HG03175 (cell line): ENCODE measurements around the gene RPL13A.

Source experiments
- ATAC-seq: cut with Tn5 transposase; IDR thresholded peaks from one replicate; pipeline ENCODE4 v1.9.1; 2021; ENCODE audit warnings: mild to moderate bottlenecking, moderate library complexity; ENCODE audit not compliant: unreplicated experiment

Gene RPL13A

GRCh38 chr19:49479975-49480628 lies 7.3 kb upstream of the RPL13A start:
- no peak for ATAC-seq

- no peak for ATAC-seq
Observed at GRCh38 chr19:49481020-49481683, 6.3 kb upstream of the RPL13A start.

- no peak for ATAC-seq
Observed at GRCh38 chr19:49486232-49486631, 1.2 kb upstream of the RPL13A start.

- ATAC-seq = no peak
Observed at GRCh38 chr19:49486710-49487276, 615 bp upstream of the RPL13A start.

GRCh38 chr19:49488046-49488862 lies 846 bp downstream of the RPL13A start:
- no peak for ATAC-seq

GRCh38 chr19:49488863-49489537 lies 1.6 kb downstream of the RPL13A start:
- no peak for ATAC-seq

GRCh38 chr19:49489601-49490167 lies 2.3 kb downstream of the RPL13A start:
- ATAC-seq = no peak

GRCh38 chr19:49490287-49491029 lies 3.0 kb downstream of the RPL13A start:
- ATAC-seq = no peak

- no peak for ATAC-seq
Observed at GRCh38 chr19:49491030-49491803, 3.8 kb downstream of the RPL13A start.

GRCh38 chr19:49491804-49492572 lies 4.6 kb downstream of the RPL13A start:
- ATAC-seq = no peak

- no peak for ATAC-seq
Observed at GRCh38 chr19:49492573-49493405, 5.4 kb downstream of the RPL13A start.

GRCh38 chr19:49496574-49497008 lies 9.2 kb downstream of the RPL13A start:
- no peak for ATAC-seq

- no peak for ATAC-seq
Observed at GRCh38 chr19:49497047-49497788, 9.8 kb downstream of the RPL13A start.

GRCh38 chr19:49497789-49498103 lies 10.3 kb downstream of the RPL13A start:
- no peak for ATAC-seq

- ATAC-seq = no peak
Observed at GRCh38 chr19:49498475-49498874, 11.1 kb downstream of the RPL13A start.

GRCh38 chr19:49499030-49499670 lies 11.7 kb downstream of the RPL13A start:
- ATAC-seq = no peak
